Measurements from ENCODE around the gene RBM47.

DNA sequence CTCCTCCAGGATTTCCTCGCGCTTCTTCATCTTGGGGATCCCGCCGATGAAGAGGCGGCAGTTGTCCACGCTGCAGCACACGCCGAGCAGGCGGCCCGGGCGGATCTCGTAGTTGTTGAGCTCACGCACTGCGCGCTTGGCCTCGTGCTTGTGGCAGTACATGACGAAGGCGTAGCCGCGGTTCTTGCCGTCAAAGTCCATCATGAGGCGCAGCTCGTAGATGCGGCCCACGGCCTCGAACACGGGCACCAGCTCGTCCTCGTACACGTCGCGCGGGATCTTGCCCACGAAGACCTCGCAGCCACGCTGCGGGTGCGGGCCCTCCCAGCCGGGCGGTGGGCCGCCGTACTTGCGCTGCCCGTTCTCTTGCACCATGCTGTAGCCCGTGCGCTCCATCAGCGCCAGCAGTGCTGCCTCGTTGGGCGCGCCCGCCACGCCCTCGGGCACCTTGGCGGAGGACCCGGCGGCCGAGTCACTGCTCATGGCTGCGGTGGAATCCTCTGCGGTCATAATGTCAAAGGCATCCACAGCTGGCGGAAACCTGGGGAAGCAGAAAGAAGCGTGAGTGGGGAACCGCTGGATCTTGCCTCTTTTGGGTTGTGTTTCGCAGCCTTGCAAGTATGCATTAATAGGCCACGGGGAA lies 191.2 kb downstream of the RBM47 start:
- TF ChIP-seq, protein P1, sequence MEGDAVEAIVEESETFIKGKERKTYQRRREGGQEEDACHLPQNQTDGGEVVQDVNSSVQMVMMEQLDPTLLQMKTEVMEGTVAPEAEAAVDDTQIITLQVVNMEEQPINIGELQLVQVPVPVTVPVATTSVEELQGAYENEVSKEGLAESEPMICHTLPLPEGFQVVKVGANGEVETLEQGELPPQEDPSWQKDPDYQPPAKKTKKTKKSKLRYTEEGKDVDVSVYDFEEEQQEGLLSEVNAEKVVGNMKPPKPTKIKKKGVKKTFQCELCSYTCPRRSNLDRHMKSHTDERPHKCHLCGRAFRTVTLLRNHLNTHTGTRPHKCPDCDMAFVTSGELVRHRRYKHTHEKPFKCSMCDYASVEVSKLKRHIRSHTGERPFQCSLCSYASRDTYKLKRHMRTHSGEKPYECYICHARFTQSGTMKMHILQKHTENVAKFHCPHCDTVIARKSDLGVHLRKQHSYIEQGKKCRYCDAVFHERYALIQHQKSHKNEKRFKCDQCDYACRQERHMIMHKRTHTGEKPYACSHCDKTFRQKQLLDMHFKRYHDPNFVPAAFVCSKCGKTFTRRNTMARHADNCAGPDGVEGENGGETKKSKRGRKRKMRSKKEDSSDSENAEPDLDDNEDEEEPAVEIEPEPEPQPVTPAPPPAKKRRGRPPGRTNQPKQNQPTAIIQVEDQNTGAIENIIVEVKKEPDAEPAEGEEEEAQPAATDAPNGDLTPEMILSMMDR (IDR thresholded peaks at IDR 0.05) = no peak
- no peak for TF ChIP-seq POLR2A (IDR thresholded peaks at IDR 0.05)

Data from Peyer's patch (tissue), 4 donors.